Lower leg skin (tissue), 4 donors: ENCODE measurements around the gene FMNL2. TPM values are rescaled to one million over a fixed set of nuclear protein-coding genes. Genes with fewer than 3 reads are reported as not detected.

Source experiments
- DNase-seq, 2 donors: peaks; one replicate each; pipeline ENCODE4 v3.0.0-alpha.2; 2019; ENCODE audit warnings: low spot score in 2 of 2
- H3K4me3 ChIP-seq: fragments of 200-600 bp; sonication (generic); 2 replicates; pipeline ENCODE4 v1.5.1; 2017; ENCODE audit warnings: mild to moderate bottlenecking, low read depth; ENCODE audit not compliant: poor library complexity, severe bottlenecking
- CTCF ChIP-seq, 3 donors: fragments of 450-650 bp; IDR thresholded peaks; one replicate each; pipeline ENCODE4 v1.5.1; 2016; ENCODE audit warnings: antibody characterized with exemption in 3 of 3, mild to moderate bottlenecking in 3 of 3, moderate library complexity in 2 of 3
- POLR2A ChIP-seq, 2 donors: fragments of 450-650 bp; IDR thresholded peaks; one replicate each; pipeline ENCODE4 v1.6.1; 2016 to 2017; ENCODE audit warnings: antibody characterized with exemption in 2 of 2, mild to moderate bottlenecking in 1 of 2, moderate library complexity in 1 of 2
- WGBS, 2 donors: methylation state at CpG; one replicate each; pipeline ENCODE4 v1.1.5; 2018; 5-methylcytosine and 5-hydroxymethylcytosine counted together
- intact Hi-C: fragments of 100-400 bp; cut with DNase I; formaldehyde crosslinking; loops from one replicate; pipeline ENCODE4 v1.15.0; 2023; ENCODE audit warnings: low total_unique reads
- total RNA-seq, 4 donors: library from RNA; depleted of rRNA; stranded (reverse); fragments of >200 nt; gene quantifications; one replicate each; pipeline ENCODE4 v1.1.0, GENCODE V29; 2016

FMNL2 gene
- total RNA-seq, 4 donors from 2014 or later: 9.6 to 18.3 (median 12.9) TPM

- no peak overlapping the region for H3K4me3 ChIP-seq
- TF ChIP-seq POLR2A (IDR thresholded peaks at IDR 0.05) (no peak), CTCF (IDR thresholded peaks at IDR 0.05) (no peak)
- DNase-seq: no peak
- 76 to 81% methylated on average over 7 of the region's 7 CpGs for WGBS, 2 donors
- intact Hi-C loops: no loop called here
Measured at GRCh38 chr2:152620208-152620607, 285.2 kb downstream of the FMNL2 start.

- 84 to 90% methylated on average over 9 of the region's 9 CpGs for WGBS, 2 donors
- DNase-seq: no peak
- intact Hi-C loops: no loop called here
- TF ChIP-seq CTCF (IDR thresholded peaks at IDR 0.05) (no peak), POLR2A (IDR thresholded peaks at IDR 0.05) (no peak)
- no peak overlapping the region for H3K4me3 ChIP-seq
Measured at GRCh38 chr2:152620985-152621384, 286.0 kb downstream of the FMNL2 start.

DNA sequence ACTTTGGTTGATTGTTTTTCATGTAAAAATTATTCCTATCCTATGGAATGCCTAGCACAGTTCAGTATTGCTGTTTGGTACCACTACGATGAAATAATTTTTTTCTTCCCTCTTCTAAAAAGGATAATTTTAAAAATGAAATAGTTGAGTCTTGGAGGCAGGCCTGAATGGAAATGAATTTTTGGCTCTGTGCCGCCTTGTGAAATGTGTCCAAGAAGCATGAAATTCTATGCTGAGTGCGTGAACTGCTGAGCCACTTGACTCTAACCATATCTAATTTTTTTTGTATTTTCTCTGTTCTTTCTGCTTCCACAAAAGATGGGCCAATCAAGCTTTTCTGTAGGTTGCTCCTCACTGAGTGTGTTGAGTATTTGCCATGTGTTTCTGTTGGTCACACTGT, 287.2 kb downstream of the FMNL2 start:
- no peak for DNase-seq
- intact Hi-C loops: no loop called here
- TF ChIP-seq CTCF (IDR thresholded peaks at IDR 0.05): no peak
- no peak for TF ChIP-seq POLR2A (IDR thresholded peaks at IDR 0.05)
- H3K4me3 ChIP-seq: no peak overlapping the region
- 77 to 85% methylated on average over 3 of the region's 3 CpGs for WGBS, 2 donors

GRCh38 chr2:152623076-152623740, 288.2 kb downstream of the FMNL2 start:
- intact Hi-C loops: no loop called here
- no peak for TF ChIP-seq POLR2A (IDR thresholded peaks at IDR 0.05)
- TF ChIP-seq CTCF (IDR thresholded peaks at IDR 0.05): no peak
- 75% methylated on average over 13 of the region's 13 CpGs for WGBS, 2 donors
- H3K4me3 ChIP-seq: no peak overlapping the region
- DNase-seq: no peak

GRCh38 chr2:152623775-152624174, 288.8 kb downstream of the FMNL2 start:
- no peak for DNase-seq
- no peak overlapping the region for H3K4me3 ChIP-seq
- intact Hi-C loops: no loop called here
- TF ChIP-seq CTCF (IDR thresholded peaks at IDR 0.05) (no peak), POLR2A (IDR thresholded peaks at IDR 0.05) (no peak)
- WGBS, 2 donors: 94 to 97% methylated on average over 1 of the region's 2 CpGs

- no peak overlapping the region for H3K4me3 ChIP-seq
- intact Hi-C loops: no loop called here
- no peak for DNase-seq
- TF ChIP-seq POLR2A (IDR thresholded peaks at IDR 0.05): no peak
- TF ChIP-seq CTCF (IDR thresholded peaks at IDR 0.05): no peak
- WGBS, 2 donors: 76 to 77% methylated on average over 3 of the region's 3 CpGs
Measured at GRCh38 chr2:152624805-152625204, 289.8 kb downstream of the FMNL2 start.
